GM23338 (cell line): ENCODE results near the gene ABCA4.

Source experiments
- CREB1 ChIP-seq: fragments of 250-450 bp; sonication (Bioruptor Pico); IDR thresholded peaks from 2 replicates; pipeline ENCODE4 v1.5.0; 2020; ENCODE audit warnings: low read depth, mild to moderate bottlenecking, moderate library complexity
- CTCF ChIP-seq, 2 experiments: fragments of 200-600 bp in 1 of 2; sonication (generic) in 1 of 2; conservative IDR thresholded peaks; 2 replicates each; pipeline versions ENCODE4 v1.5.1 to v1.6.1; 2016 to 2017; ENCODE audit warnings: antibody characterized with exemption in 2 of 2, low read depth in 2 of 2, mild to moderate bottlenecking in 2 of 2, moderate library complexity in 1 of 2
- EZH2 ChIP-seq: fragments of 200-600 bp; sonication (generic); IDR thresholded peaks from one replicate; pipeline ENCODE4 v1.8.0; 2017; ENCODE audit warnings: antibody characterized with exemption, mild to moderate bottlenecking, low read depth; ENCODE audit not compliant: unreplicated experiment
- EZH2phosphoT487 ChIP-seq: fragments of 200-600 bp; sonication (generic); IDR thresholded peaks from one replicate; pipeline ENCODE4 v1.8.1; 2018; ENCODE audit warnings: antibody characterized with exemption; ENCODE audit not compliant: unreplicated experiment
- JUNB ChIP-seq: IDR thresholded peaks from one replicate; pipeline ENCODE4 v1.6.1; 2016; ENCODE audit warnings: antibody characterized with exemption; ENCODE audit not compliant: unreplicated experiment
- POLR2AphosphoS5 ChIP-seq: IDR thresholded peaks from 2 replicates; pipeline ENCODE4 v1.6.1; 2016; ENCODE audit warnings: antibody characterized with exemption, low read depth
- STAT1 ChIP-seq: IDR thresholded peaks from one replicate; pipeline ENCODE4 v1.6.1; 2016; ENCODE audit warnings: antibody characterized with exemption; ENCODE audit not compliant: unreplicated experiment
- ZNF331 ChIP-seq: fragments of 250-450 bp; sonication (Bioruptor Pico); IDR thresholded peaks from 2 replicates; pipeline ENCODE4 v1.5.0; 2020; ENCODE audit warnings: low read depth, mild to moderate bottlenecking, moderate library complexity
- TF ChIP-seq, protein P1 (sequence below): IDR thresholded peaks from 2 replicates; pipeline ENCODE4 v1.6.1; 2016; ENCODE audit warnings: antibody characterized with exemption
- TF ChIP-seq, protein P2 (sequence below): IDR thresholded peaks from one replicate; pipeline ENCODE4 v1.6.1; 2018; ENCODE audit warnings: antibody characterized with exemption; ENCODE audit not compliant: unreplicated experiment
- TF ChIP-seq, protein P3 (sequence below): fragments of 250-450 bp; sonication (Bioruptor Pico); IDR thresholded peaks from 2 replicates; pipeline ENCODE4 v1.5.0; 2020; ENCODE audit warnings: mild to moderate bottlenecking, moderate library complexity

DNA sequence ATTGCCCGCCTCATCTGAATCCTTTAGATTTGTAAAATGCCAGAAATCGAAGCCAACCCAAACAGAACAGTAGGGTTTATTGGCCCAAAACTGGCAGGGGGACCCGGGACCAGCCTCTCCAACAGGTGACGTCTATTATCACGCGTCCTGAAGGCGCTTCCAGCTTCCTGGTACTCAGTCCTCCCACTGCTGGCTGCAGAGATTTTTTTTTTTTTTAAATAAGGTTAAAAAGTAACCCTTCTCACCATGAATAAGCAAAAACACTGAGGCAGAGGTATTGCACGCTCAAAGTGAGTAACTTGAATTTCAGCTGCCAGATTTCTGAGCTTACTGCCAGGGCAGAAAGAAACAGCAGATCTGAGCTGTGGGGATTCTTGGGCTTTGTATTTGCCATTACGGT is 157.4 kb downstream of the ABCA4 start:
- no peak for TF ChIP-seq CTCF (conservative IDR thresholded peaks at IDR 0.05; ENCODE audit: low read depth in 2 of 2)
- no peak for TF ChIP-seq POLR2AphosphoS5
- TF ChIP-seq, protein P1, sequence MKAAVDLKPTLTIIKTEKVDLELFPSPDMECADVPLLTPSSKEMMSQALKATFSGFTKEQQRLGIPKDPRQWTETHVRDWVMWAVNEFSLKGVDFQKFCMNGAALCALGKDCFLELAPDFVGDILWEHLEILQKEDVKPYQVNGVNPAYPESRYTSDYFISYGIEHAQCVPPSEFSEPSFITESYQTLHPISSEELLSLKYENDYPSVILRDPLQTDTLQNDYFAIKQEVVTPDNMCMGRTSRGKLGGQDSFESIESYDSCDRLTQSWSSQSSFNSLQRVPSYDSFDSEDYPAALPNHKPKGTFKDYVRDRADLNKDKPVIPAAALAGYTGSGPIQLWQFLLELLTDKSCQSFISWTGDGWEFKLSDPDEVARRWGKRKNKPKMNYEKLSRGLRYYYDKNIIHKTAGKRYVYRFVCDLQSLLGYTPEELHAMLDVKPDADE = no peak
- no peak for TF ChIP-seq EZH2
- TF ChIP-seq, protein P2, sequence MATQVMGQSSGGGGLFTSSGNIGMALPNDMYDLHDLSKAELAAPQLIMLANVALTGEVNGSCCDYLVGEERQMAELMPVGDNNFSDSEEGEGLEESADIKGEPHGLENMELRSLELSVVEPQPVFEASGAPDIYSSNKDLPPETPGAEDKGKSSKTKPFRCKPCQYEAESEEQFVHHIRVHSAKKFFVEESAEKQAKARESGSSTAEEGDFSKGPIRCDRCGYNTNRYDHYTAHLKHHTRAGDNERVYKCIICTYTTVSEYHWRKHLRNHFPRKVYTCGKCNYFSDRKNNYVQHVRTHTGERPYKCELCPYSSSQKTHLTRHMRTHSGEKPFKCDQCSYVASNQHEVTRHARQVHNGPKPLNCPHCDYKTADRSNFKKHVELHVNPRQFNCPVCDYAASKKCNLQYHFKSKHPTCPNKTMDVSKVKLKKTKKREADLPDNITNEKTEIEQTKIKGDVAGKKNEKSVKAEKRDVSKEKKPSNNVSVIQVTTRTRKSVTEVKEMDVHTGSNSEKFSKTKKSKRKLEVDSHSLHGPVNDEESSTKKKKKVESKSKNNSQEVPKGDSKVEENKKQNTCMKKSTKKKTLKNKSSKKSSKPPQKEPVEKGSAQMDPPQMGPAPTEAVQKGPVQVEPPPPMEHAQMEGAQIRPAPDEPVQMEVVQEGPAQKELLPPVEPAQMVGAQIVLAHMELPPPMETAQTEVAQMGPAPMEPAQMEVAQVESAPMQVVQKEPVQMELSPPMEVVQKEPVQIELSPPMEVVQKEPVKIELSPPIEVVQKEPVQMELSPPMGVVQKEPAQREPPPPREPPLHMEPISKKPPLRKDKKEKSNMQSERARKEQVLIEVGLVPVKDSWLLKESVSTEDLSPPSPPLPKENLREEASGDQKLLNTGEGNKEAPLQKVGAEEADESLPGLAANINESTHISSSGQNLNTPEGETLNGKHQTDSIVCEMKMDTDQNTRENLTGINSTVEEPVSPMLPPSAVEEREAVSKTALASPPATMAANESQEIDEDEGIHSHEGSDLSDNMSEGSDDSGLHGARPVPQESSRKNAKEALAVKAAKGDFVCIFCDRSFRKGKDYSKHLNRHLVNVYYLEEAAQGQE = no peak
- no peak for TF ChIP-seq EZH2phosphoT487
- no peak for TF ChIP-seq JUNB
- no peak for TF ChIP-seq ZNF331 (CRISPR knock-in tag)
- TF ChIP-seq CREB1 (CRISPR knock-in tag) = no peak
- TF ChIP-seq, protein P3, sequence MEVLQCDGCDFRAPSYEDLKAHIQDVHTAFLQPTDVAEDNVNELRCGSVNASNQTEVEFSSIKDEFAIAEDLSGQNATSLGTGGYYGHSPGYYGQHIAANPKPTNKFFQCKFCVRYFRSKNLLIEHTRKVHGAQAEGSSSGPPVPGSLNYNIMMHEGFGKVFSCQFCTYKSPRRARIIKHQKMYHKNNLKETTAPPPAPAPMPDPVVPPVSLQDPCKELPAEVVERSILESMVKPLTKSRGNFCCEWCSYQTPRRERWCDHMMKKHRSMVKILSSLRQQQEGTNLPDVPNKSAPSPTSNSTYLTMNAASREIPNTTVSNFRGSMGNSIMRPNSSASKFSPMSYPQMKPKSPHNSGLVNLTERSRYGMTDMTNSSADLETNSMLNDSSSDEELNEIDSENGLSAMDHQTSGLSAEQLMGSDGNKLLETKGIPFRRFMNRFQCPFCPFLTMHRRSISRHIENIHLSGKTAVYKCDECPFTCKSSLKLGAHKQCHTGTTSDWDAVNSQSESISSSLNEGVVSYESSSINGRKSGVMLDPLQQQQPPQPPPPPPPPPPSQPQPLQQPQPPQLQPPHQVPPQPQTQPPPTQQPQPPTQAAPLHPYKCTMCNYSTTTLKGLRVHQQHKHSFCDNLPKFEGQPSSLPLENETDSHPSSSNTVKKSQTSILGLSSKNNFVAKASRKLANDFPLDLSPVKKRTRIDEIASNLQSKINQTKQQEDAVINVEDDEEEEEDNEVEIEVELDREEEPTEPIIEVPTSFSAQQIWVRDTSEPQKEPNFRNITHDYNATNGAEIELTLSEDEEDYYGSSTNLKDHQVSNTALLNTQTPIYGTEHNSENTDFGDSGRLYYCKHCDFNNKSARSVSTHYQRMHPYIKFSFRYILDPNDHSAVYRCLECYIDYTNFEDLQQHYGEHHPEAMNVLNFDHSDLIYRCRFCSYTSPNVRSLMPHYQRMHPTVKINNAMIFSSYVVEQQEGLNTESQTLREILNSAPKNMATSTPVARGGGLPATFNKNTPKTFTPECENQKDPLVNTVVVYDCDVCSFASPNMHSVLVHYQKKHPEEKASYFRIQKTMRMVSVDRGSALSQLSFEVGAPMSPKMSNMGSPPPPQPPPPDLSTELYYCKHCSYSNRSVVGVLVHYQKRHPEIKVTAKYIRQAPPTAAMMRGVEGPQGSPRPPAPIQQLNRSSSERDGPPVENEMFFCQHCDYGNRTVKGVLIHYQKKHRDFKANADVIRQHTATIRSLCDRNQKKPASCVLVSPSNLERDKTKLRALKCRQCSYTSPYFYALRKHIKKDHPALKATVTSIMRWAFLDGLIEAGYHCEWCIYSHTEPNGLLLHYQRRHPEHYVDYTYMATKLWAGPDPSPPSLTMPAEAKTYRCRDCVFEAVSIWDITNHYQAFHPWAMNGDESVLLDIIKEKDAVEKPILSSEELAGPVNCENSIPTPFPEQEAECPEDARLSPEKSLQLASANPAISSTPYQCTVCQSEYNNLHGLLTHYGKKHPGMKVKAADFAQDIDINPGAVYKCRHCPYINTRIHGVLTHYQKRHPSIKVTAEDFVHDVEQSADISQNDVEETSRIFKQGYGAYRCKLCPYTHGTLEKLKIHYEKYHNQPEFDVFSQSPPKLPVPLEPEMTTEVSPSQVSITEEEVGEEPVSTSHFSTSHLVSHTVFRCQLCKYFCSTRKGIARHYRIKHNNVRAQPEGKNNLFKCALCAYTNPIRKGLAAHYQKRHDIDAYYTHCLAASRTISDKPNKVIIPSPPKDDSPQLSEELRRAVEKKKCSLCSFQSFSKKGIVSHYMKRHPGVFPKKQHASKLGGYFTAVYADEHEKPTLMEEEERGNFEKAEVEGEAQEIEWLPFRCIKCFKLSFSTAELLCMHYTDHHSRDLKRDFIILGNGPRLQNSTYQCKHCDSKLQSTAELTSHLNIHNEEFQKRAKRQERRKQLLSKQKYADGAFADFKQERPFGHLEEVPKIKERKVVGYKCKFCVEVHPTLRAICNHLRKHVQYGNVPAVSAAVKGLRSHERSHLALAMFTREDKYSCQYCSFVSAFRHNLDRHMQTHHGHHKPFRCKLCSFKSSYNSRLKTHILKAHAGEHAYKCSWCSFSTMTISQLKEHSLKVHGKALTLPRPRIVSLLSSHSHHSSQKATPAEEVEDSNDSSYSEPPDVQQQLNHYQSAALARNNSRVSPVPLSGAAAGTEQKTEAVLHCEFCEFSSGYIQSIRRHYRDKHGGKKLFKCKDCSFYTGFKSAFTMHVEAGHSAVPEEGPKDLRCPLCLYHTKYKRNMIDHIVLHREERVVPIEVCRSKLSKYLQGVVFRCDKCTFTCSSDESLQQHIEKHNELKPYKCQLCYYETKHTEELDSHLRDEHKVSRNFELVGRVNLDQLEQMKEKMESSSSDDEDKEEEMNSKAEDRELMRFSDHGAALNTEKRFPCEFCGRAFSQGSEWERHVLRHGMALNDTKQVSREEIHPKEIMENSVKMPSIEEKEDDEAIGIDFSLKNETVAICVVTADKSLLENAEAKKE = no peak
- TF ChIP-seq STAT1 = no peak
